Measurements from ENCODE around the gene RCOR1.

DNA sequence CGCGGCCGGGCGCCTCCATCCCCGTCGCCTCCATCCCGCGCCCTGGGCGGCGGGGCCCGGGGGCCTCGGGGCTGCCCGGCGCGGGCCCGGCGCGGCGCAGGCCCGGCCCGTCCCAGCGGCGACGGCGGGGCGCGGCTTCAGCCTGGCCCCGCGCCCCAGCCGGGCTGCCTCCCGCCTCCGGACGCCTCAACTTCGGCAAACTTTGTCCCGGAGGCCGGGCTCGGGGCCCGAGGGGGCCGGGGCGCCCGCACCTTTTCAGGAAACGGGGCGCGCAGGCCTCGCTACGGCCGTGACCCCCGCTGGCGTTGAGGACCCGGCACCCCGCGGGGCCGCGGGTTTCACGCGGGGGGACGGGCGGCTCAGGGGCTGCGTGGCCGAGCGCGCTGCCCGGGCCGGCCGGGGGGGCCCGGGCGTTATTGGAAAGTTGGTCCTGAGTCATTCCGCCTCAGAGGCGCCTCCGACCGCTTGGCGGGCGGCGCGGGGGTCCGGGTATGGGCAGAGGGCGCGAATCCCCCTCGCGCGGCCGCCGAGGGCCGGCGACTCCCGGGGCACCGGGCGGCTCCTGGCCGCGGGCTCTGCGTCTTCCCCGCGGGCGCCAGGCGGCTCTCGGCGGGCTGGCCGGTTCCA lies 185.4 kb downstream of the RCOR1 start:
- TF ChIP-seq, protein P1, sequence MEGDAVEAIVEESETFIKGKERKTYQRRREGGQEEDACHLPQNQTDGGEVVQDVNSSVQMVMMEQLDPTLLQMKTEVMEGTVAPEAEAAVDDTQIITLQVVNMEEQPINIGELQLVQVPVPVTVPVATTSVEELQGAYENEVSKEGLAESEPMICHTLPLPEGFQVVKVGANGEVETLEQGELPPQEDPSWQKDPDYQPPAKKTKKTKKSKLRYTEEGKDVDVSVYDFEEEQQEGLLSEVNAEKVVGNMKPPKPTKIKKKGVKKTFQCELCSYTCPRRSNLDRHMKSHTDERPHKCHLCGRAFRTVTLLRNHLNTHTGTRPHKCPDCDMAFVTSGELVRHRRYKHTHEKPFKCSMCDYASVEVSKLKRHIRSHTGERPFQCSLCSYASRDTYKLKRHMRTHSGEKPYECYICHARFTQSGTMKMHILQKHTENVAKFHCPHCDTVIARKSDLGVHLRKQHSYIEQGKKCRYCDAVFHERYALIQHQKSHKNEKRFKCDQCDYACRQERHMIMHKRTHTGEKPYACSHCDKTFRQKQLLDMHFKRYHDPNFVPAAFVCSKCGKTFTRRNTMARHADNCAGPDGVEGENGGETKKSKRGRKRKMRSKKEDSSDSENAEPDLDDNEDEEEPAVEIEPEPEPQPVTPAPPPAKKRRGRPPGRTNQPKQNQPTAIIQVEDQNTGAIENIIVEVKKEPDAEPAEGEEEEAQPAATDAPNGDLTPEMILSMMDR (IDR thresholded peaks at IDR 0.05 in 8 of 11, conservative IDR thresholded peaks at IDR 0.05 in 3 of 11) = peak in 1 of 11 experiments; percentile 13
- TF ChIP-seq POLR2AphosphoS5 (IDR thresholded peaks at IDR 0.05) = no peak
